ENCODE measurements around the gene PDE5A.
"Not testable (repeated sequence)": the region's sequence is repeated elsewhere in the genome, so short reads cannot be mapped to it uniquely, and the experiment has no call there.

PDE5A gene

GRCh38 chr4:119643306-119644042 is 14.9 kb upstream of the PDE5A start:
- no peak for DNase-seq

- no peak for DNase-seq
These were observed 13.2 kb upstream of the PDE5A start for GRCh38 chr4:119641765-119642164.

GRCh38 chr4:119638359-119638758 is 9.8 kb upstream of the PDE5A start:
- DNase-seq: no peak

GRCh38 chr4:119636851-119637250 is 8.2 kb upstream of the PDE5A start:
- DNase-seq: not testable (repeated sequence)

- no peak for DNase-seq
These were observed 3.6 kb upstream of the PDE5A start for GRCh38 chr4:119632216-119632615.

GRCh38 chr4:119629142-119629471 is 503 bp upstream of the PDE5A start:
- DNase-seq: no peak

GRCh38 chr4:119627267-119628255 is 1.0 kb downstream of the PDE5A start:
- DNase-seq: peak; percentile 53

- no peak for DNase-seq
These were observed 1.7 kb downstream of the PDE5A start for GRCh38 chr4:119626943-119627266.

- DNase-seq: no peak
These were observed 2.2 kb downstream of the PDE5A start for GRCh38 chr4:119626420-119626819.

- no peak for DNase-seq
These were observed 2.8 kb downstream of the PDE5A start for GRCh38 chr4:119625761-119626160.

GRCh38 chr4:119624356-119624755 is 4.2 kb downstream of the PDE5A start:
- no peak for DNase-seq

GRCh38 chr4:119623025-119623424 is 5.6 kb downstream of the PDE5A start:
- DNase-seq: no peak

- no peak for DNase-seq
These were observed 13.4 kb downstream of the PDE5A start for GRCh38 chr4:119615068-119615719.

GRCh38 chr4:119604266-119604665 is 24.3 kb downstream of the PDE5A start:
- DNase-seq: no peak

GRCh38 chr4:119602366-119602765 is 26.2 kb downstream of the PDE5A start:
- DNase-seq: no peak

GRCh38 chr4:119598521-119598920 is 30.1 kb downstream of the PDE5A start:
- no peak for DNase-seq

- DNase-seq: no peak
These were observed 31.2 kb downstream of the PDE5A start for GRCh38 chr4:119597377-119597776.

GRCh38 chr4:119593698-119594097 is 34.9 kb downstream of the PDE5A start:
- DNase-seq: no peak

- DNase-seq: no peak
These were observed 35.8 kb downstream of the PDE5A start for GRCh38 chr4:119592830-119593229.

GRCh38 chr4:119589165-119589564 is 39.4 kb downstream of the PDE5A start:
- no peak for DNase-seq

GRCh38 chr4:119587796-119588195 is 40.8 kb downstream of the PDE5A start:
- DNase-seq: no peak

- DNase-seq: no peak
These were observed 42.8 kb downstream of the PDE5A start for GRCh38 chr4:119585771-119586170.

- no peak for DNase-seq
These were observed 47.3 kb downstream of the PDE5A start for GRCh38 chr4:119581190-119581873.

All from stimulated activated CD4-positive, alpha-beta T cell treated with anti-CD3 and anti-CD28 coated beads, Interleukin-12 subunit alpha, Interleukin-12 subunit beta, amount 100 ng/mL, for 4 hours (primary cell).